HG03575 (cell line): ENCODE data around the gene GSK3B.
"Not testable (repeated sequence)": the region's sequence is repeated elsewhere in the genome, so short reads cannot be mapped to it uniquely, and the experiment has no call there.

Experiments
- ATAC-seq: cut with Tn5 transposase; IDR thresholded peaks from one replicate; pipeline ENCODE4 v1.9.1; 2021; ENCODE audit not compliant: unreplicated experiment, insufficient number of reproducible peaks, low FRiP score; ENCODE audit errors: extremely low read depth

Gene GSK3B

GRCh38 chr3:119912220-119912619, 182.0 kb downstream of the GSK3B start:
- no peak for ATAC-seq

- ATAC-seq: no peak
Observed at GRCh38 chr3:119911748-119912147, 182.5 kb downstream of the GSK3B start.

- no peak for ATAC-seq
Observed at GRCh38 chr3:119902061-119902460, 192.2 kb downstream of the GSK3B start.

GRCh38 chr3:119901148-119901547, 193.1 kb downstream of the GSK3B start:
- no peak for ATAC-seq

- no peak for ATAC-seq
Observed at GRCh38 chr3:119899192-119899511, 195.1 kb downstream of the GSK3B start.

GRCh38 chr3:119898478-119899191, 195.6 kb downstream of the GSK3B start:
- no peak for ATAC-seq

- ATAC-seq: no peak
Observed at GRCh38 chr3:119894195-119894594, 200.1 kb downstream of the GSK3B start.

GRCh38 chr3:119893769-119894168, 200.5 kb downstream of the GSK3B start:
- ATAC-seq: no peak

GRCh38 chr3:119891944-119892721, 202.1 kb downstream of the GSK3B start:
- no peak for ATAC-seq

- ATAC-seq: not testable (repeated sequence)
Observed at GRCh38 chr3:119888681-119889080, 205.6 kb downstream of the GSK3B start.

GRCh38 chr3:119885746-119886530, 208.3 kb downstream of the GSK3B start:
- ATAC-seq: no peak

- no peak for ATAC-seq
Observed at GRCh38 chr3:119884161-119884557, 210.1 kb downstream of the GSK3B start.

- ATAC-seq: no peak
Observed at GRCh38 chr3:119883461-119884160, 210.6 kb downstream of the GSK3B start.

GRCh38 chr3:119880966-119881365, 213.3 kb downstream of the GSK3B start:
- ATAC-seq: no peak

- no peak for ATAC-seq
Observed at GRCh38 chr3:119873646-119874045, 220.6 kb downstream of the GSK3B start.

GRCh38 chr3:119872773-119873172, 221.5 kb downstream of the GSK3B start:
- ATAC-seq: no peak

- no peak for ATAC-seq
Observed at GRCh38 chr3:119871571-119871970, 222.7 kb downstream of the GSK3B start.

- ATAC-seq: no peak
Observed at GRCh38 chr3:119870512-119870911, 223.7 kb downstream of the GSK3B start.

GRCh38 chr3:119864476-119864875, 229.8 kb downstream of the GSK3B start:
- no peak for ATAC-seq
